IPS DF 4.7 (cell line): Measurements from ENCODE around the gene COL4A2.
"Not testable (repeated sequence)": the region's sequence is repeated elsewhere in the genome, so short reads cannot be mapped to it uniquely, and the experiment has no call there.

Experiments
- DNase-seq: peaks from one replicate; pipeline ENCODE4 v3.0.0-alpha.2; 2013; ENCODE audit warnings: low spot score; ENCODE audit errors: extremely low read depth

The COL4A2 gene

GRCh38 chr13:110379905-110380341, 72.8 kb downstream of the COL4A2 start:
- DNase-seq = no peak

DNA sequence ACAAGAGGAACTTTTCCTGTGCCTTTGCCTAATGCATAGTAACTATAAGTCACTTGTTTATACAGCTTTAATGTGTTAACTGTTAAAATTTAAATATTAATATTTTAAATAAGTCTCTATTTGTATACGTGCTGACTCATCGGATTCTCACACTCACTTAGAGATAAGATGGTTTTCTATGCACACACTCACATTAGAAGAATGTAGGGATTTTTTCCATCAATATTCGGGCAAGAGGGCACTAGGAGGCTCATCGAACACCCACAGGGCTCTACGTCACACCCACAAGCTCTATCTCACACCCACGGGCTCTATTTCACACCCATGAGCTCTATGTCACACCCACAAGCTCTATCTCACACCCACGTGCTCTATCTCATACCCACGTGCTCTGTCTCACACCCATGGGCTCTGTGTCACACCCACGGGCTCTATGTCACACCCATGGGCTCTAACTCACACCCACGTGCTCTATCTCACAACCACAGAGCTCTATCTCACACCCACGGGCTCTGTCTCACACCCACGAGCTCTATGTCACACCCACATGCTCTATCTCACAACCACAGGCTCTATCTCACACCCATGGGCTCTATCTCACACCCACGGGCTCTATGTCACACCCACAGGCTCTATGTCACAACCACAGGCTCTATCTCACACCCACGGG, 73.4 kb downstream of the COL4A2 start:
- DNase-seq = no peak

DNA sequence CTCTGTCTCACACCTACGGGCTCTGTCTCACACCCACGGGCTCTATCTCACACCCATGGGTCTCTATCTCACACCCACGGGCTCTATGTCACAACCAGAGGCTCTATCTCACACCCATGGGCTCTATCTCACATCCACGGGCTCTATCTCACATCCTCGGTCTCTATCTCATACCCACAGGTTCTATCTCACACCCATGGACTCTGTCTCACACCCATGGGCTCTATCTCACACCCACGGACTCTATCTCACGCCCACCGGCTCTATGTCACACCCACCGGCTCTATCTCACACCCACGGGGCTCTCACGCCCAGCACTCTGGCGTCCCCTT, 73.9 kb downstream of the COL4A2 start:
- DNase-seq = no peak

DNA sequence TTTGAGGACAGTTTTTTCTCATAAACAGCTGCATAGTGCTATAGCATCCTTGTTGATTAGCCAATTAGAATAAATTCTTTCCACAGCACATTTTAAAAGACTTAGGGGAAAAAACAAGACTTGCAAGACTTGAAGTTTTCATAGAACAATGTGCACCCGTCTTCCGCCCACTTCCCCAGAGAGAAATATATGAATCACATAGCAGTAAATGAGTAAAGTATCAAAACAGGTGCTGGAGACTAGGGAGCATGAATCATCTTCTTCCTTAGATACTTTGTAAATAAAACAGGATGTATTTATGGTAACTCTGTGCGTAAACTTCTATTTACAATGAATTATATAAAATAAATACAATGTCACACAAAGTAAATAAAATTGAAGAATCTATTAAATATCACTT, 75.1 kb downstream of the COL4A2 start:
- DNase-seq = no peak

DNA sequence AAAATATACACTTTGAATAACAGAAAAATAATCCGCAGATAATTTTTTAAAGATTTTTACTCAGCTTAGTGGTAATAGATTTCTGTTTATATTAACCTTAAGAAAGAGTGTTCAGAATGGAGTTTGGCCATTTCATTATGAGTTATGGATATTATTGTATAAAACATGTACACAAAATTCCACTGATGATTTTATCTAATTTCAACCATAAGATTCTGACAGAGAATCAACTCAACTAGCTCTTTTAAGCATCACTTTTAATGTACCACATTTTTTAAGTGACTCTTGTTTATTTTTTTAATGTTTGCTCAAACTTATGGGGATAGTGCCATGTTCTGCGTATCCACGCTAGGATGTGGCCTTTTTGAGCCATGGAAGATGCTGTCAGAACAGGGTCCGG, 75.7 kb downstream of the COL4A2 start:
- no peak for DNase-seq

DNA sequence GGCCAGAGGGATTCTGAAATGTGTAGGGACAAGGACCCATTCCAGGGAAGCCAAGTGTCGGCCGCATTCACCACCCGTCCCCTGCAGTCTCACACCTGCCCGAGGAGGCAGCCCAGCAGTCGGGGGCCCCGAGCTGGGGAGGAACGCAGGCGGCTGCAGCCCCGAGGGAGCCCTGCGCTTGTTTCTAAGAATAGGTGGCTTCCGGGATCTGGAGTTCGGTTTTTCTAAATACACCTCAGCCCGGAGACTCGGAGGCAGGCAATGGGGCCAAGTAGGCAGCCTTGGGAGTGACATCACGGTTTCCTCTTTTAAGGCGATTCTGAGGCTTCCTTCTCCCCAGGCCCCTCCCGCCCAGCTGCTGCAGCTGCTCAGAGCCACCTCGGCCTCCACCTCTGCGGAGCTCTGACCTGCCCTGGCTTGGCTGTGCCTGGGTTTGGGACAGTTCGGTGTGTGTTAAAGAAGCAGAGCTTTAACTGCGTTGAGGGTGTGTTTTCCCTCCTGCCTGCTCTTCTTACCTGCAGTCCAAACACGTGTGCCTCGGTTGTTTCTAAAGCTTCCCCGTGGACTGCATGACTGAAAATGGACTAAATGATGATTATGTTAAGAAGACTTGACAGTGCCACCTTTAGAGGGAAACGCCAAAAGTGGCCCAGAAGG, 80.5 kb downstream of the COL4A2 start:
- no peak for DNase-seq

DNA sequence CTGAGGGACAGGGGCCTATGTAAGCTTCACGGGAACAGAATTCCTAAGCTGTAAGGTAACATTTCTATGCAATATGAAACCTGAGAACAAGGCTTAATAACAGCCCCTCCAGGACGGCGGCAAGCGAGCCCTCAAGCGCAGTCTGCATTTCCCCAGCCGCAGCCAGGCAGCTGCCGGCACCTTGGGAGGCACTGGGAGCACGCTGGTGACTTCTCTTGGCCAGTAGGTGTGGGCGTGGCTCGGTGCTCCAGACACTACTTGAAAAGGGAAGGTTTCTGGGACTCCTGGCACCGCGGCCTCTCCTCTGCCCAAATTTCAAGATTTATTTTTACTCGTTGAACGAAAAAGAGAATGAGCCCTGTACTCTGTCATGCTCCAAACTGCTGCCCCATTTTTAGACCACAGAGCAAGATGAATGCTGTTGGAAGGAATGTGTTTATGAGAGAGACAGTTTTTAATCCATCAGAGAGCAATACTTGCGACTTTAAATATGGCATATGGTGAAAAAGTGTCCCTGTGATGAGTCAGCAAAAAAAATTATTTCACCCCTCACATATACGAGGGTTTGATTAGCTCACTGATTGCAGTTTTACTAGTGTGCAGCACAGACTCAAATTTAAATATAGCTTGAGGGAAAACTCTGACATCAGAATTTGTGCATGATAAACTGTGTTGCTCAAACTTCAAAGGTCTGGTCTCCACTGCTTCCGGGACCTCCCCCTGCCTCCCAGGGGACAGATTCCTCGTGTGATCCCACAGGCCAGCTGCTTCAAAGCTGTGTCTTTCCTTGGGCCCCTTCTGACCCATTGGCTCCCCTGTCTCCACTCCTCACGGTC, 81.2 kb downstream of the COL4A2 start:
- no peak for DNase-seq

- no peak for DNase-seq
Observed at GRCh38 chr13:110390567-110390966, 83.5 kb downstream of the COL4A2 start.

DNA sequence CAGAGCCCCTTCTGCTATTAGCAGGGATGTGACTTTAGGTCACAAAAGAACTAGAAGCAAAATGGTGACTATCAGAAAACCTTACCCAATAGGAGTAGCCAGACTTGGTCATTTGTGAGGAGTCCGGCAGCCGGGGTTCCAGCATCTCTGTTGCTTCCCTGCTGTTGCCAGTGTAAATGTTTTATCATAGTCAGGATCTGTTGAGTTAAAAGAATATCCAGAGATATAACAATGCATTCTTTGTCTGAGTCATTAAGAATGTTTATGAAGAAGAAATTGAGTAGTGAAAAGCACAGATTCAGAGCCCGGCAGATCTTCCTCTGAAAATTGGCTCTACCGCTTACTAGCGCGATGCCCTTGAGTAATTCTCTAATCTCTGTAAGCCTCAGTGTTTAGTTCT, 84.2 kb downstream of the COL4A2 start:
- no peak for DNase-seq

DNA sequence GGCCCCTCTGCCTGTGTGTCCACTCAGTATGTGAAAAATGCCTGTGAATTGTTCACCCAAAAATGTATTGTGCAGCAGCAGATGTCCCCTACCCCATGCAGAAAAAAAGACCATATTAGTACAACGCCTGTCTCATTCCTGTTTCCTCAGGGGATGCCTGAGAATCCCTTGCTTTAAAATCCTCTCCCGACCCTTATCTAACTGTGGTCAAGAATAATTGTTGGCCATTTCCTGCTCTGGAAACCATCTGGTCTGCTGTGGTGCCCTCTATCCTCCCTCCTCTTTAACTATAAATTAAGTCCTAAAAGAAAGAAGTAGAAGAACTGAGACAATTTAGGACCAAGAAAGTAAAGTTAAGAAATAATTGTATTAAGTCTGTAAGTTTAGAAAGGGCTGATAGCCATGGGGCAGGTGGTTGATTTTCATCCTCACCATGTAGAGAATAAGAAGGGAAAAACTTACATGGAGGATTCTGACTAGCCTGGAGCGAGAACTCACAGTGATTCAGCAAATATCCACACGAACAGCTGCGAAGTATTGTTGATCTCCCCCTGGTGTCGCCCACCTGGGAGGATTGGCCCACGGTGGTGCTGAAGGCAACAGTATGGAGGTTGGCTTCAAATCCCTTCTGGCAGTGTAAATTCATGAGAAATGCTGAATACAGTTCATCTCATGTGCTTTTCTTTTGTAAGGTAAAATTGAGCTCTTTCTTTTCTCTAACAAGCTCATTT, 85.6 kb downstream of the COL4A2 start:
- DNase-seq = no peak

GRCh38 chr13:110393761-110394160, 86.7 kb downstream of the COL4A2 start:
- DNase-seq = no peak

DNA sequence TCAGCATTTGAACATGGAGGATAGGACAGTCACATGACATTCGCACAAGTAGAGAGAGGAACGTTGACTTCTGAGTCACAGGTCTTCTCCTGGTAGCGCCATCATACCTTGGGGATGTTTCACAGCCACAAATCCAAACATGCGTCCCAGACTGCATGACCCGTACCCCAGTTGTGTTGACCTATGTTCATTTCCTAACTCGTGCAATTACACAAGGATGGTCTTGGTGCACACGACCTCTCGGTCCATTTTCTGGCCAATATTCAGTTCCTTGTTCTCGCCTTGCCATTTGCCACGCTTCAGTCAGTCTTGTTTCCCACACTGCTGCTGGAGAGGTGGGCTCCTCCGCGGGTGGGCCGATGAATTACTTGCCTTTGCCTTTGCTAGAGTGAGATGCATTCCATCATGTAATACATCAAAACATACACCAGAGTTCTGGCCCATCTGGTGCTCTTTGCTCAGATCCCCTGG, 87.3 kb downstream of the COL4A2 start:
- DNase-seq = no peak

GRCh38 chr13:110395616-110396015, 88.5 kb downstream of the COL4A2 start:
- DNase-seq = not testable (repeated sequence)

DNA sequence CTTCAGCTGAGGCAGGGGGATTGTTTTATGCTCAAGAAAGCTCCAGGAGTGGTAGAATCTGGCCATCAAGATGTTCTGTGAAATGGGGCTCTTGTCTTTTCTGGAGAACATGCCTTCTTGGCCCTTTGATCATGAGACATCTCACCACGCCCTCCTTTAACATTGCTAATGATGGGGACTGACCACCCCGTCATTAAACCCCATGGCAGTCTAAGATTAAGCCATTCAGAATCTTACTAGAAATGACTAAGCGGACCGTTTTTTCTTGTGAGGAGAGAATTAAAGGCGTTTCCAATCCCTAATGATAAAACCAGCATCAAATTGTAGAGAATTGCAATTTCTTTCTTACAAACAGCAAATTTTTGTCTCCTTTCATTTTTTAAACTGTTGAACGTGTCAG, 89.4 kb downstream of the COL4A2 start:
- no peak for DNase-seq

DNA sequence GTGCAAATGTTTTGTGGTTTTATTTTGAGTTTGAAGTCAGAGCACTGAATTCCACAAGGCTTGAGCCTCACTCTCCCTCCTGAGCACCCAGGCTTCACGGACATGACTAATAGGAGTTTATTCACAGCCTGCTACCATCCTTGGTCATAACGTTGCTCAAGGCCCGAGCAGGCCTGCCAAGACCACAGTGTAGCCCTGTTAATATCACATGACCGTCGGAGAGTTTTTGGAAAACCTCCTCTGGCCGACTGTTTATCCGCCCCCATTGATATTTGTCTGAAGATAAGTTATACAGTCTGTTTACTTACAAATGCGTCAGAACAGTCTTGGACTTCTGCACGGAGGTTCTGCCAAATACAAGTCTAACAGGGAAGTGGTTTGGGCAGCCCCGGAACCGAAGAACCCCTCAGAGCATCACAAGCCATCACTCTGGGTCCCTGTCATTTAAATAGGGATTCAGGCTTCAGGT, 89.9 kb downstream of the COL4A2 start:
- DNase-seq = no peak

DNA sequence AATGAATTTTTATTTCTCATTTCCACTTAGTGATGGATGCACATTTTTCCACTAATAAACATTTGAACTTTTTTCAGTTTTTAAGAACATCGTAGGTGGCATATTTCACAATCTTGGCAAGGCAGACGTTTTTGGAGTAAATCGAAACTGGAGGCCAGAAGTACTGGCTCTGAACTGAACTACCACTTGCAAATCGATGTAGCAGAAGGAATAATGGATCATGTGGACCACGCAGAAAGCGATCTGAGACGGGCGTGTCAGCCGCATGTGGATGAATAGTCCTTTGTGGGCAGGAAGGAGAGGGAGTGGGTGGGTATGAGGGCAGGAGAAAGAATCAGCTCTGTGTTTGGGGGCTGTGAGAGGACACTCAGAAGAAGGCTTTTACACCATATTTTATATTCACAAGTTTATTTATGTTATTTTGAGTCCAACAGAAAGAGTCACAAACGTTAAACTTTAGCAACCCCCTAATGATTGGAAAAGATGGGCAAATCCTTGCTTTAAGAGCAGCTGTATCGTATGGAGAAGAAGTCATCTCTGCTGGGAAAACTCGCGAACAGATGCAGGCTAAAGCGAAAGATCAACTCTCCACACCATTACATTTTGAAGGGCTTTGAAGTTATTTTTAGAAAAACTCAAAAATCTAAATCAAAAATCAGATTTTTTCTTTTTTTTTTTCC, 90.5 kb downstream of the COL4A2 start:
- DNase-seq = no peak

- DNase-seq = no peak
Observed at GRCh38 chr13:110398564-110399507, 91.8 kb downstream of the COL4A2 start.

GRCh38 chr13:110399801-110400200, 92.7 kb downstream of the COL4A2 start:
- no peak for DNase-seq

DNA sequence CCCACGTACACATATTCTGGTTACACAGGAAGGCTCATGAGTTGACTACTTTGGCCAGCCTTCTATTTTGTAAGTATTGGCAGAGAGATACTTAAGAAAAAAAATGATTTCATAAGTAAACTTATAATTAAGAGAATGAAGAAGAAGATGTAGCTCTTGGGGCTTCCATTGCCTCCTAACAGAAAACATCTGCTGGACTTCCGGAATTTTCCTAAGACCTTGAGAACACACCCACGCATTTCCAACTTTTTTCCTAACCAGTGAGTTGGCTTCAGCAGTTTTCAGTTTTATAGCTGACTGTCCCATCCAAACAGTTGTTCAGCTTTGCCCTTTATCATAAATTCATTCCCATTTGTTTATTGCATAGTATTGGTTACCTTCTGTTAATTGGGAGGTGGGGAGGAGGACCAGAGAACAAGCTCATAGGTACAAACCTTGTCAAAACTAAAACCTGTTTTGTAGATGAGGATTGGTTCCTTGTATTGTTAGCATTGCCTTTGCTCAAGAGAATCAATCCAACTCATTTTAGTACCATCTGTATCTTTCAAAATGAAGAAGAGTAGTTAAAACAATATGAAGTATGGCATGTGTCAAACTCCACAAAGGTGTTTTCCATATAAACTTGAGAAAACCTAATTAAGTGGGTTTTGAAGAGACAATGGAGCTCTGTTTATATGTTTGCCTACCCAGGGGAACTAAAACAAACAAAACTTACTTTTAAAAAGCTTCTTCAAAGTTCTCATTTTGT, 93.9 kb downstream of the COL4A2 start:
- DNase-seq = no peak
